NOMO-1 (cell line): ENCODE data around the gene TLN1.

ENCODE experiments used
- DNase-seq, 2 experiments: peaks; one replicate each; lab custom pipeline; 2025; ENCODE audit not compliant: unreplicated experiment in 2 of 2; lab: John Stamatoyannopoulos, UW

The TLN1 gene

DNA sequence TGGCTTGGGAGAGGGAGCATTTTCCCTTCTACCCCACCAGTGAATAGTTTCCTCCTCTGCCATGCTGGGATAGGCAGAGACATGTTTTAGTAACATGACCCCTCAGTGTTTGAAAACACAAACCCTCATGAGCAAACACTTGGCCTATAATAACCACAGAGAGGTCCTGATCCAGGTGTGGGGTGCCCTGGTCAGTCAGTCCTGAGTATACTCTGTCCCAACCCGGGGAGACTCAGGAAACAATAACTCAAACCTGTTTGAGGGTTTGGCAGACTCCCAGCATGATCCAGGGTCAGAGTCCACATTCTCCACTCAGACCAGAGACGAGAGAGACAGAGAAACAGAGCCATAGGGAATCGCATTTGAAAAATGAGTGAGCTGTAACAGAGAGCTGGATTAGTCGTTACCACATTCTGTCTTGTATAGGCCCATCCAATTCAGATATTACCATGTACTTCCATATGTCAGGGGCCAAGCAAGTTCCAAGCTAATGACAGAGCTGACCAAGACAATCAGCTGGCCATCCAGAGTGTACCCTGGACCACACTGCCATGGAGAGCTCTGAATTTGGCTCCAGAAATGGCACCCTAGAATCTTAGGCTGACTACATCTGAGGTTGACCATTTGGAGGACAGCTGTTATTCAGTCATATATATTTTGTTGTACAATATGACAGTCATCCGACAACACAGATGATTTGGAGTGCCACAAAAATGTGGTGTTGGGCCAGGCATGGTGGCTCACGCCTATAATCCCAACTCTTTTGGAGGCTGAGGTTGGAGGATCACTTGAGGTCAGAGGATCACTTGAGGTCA is 62.5 kb downstream of the TLN1 start:
- DNase-seq = no peak

DNA sequence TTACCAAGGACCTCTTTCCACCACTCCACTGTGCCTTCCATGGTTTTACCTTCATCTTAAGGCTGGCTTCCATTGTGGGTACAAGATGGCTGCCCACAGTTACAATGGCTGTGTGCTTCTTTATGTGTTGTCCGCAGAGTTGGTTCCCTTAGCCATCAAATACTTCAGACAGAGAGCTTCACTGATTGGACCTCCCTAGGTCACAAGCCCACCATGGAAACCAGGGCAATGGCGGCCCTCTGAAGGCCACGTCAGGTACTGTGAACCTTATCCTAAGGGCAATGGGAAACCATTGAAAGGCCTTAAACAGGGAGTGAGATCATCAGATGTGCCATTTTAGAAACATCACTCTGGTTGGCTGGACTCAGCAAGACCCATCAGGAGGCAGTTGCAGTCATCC is 64.1 kb downstream of the TLN1 start:
- no peak for DNase-seq

- no peak for DNase-seq
These were observed 65.4 kb downstream of the TLN1 start for GRCh38 chr9:35666549-35666948.

DNA sequence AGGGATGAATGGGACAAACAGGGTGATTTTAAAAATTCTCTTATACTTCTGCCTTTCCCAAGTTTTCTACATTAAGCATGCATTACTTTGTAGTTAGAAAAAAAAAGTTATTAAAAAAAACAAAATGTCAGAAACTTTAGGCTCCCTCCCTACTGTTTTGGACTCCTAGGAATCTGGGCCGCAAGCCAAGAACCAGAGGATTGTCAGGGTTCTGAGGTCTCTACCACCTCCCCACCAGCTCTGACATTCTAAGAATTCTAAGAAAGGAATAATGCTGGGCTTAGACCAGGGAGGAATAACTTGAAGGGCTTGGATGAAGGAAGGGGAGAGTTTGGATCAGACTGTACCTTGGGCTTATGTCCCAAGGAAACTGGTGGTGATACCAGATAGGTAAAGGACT is 66.0 kb downstream of the TLN1 start:
- DNase-seq = no peak

GRCh38 chr9:35665471-35665818 is 66.5 kb downstream of the TLN1 start:
- DNase-seq = no peak

DNA sequence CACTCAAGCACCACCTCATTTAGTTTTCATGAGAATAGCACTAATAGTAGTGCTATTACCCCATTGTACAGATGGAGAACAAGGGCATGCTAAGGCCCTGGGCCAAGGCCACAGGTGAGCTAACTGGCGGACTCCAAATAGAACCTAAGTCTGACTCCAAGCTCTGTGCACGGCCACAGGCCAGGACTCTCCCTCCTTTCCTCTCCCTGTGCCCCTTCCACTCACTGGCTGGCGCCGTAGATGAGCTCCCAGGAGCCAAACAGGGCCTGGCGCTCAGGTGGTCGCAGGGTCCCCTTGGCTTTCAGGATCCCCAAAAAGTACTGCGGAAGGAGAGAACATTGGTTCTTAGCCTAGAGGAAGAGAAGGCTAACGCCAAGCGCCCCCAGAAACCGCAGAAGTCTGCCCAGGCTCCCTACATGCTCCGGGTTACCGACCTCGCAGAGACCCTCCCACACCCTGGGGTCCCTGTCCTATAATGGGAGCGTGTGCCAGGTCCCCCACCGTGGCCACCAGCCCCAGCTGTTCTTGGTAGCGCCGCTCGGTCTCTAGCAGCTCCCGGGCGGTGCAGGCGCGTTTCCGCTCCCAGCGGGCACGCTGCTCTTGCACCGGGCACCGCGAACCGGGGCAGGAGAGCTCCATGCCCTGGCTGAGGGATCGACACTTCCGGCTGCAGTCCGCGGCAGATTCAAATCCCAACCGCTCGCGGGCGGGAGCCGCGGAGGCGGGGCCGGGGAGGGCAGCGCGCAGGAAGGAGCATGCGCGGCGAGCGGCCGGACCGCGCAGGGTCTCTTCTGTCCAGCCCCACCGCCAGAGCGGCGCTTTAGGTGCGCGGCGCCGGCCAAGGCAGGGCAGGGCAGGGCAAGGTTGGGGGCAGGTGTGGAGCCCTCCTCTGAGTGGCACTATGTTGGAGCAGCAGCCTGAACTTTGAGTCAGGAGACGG is 67.2 kb downstream of the TLN1 start, which contains the start of gene ARHGEF39:
ARHGEF39 (minus strand) TSS at position 665 of the 940 bp plus-strand sequence; CDS start at position 639, 26 bp downstream.
- DNase-seq = peak; percentile 80 to 92

DNA sequence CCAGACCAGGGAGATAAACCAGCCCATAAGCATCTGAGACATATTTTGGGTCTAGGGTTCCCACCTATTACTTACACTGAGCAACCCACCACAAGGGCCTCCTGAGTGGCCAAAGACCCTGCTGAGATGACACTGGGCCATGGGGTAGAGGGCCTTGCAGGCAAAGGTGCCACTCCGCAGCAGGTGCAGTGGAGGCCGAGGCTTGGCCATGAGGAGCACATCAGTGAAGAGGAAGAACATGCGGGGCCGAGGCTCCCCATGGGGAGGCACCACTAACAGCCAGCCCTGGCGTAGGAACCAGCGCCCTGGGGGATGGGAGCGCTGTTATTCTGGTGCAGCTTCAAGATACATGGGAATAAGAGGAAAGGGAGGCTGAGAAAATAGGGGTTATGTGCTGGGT is 69.6 kb downstream of the TLN1 start:
- DNase-seq = no peak

DNA sequence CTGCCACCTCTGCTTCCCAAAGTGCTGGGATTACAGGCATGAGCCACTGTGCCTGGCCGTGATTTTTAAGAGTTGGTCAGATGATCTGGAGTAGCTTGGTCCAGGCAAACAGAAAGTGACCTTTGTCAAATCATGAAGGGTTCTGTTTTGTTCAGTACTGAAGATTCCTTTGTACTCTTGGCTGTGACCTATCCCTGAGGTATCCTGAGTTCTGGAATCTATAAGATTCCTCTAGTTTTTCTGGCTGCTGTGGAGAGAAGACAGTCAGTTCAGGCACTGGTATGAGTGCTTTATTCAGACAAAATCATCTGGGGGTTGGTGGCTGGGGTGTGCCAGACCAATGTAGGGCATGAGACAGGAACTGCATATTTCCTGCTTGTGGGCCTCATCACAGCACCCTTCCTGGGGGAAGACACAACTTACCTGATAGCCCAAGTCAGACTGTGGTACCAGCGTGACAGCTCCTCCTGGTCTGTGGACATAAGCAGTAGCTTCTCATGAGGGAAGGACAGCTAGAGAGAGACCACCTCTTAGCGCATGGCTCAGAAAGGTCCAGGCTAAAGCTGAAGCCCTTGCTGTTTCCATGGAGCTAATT is 70.1 kb downstream of the TLN1 start:
- no peak for DNase-seq

- no peak for DNase-seq
These were observed 71.0 kb downstream of the TLN1 start for GRCh38 chr9:35660966-35661415.

- DNase-seq = no peak
These were observed 72.7 kb downstream of the TLN1 start for GRCh38 chr9:35659340-35659739.

DNA sequence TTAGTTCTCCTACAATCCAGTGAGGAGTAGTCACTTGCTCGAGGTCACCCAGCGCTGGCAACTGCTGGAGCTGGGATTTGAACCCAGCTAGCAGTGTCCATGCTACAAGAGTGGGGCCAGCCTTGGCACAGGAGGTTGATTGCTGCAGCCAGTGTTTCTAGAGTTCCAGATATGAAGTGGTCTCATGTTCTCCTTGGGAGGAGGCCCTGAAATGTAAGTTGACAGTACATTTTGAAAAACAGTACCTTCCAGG is 73.1 kb downstream of the TLN1 start:
- DNase-seq = peak in 1 of 2 experiments; percentile 61

DNA sequence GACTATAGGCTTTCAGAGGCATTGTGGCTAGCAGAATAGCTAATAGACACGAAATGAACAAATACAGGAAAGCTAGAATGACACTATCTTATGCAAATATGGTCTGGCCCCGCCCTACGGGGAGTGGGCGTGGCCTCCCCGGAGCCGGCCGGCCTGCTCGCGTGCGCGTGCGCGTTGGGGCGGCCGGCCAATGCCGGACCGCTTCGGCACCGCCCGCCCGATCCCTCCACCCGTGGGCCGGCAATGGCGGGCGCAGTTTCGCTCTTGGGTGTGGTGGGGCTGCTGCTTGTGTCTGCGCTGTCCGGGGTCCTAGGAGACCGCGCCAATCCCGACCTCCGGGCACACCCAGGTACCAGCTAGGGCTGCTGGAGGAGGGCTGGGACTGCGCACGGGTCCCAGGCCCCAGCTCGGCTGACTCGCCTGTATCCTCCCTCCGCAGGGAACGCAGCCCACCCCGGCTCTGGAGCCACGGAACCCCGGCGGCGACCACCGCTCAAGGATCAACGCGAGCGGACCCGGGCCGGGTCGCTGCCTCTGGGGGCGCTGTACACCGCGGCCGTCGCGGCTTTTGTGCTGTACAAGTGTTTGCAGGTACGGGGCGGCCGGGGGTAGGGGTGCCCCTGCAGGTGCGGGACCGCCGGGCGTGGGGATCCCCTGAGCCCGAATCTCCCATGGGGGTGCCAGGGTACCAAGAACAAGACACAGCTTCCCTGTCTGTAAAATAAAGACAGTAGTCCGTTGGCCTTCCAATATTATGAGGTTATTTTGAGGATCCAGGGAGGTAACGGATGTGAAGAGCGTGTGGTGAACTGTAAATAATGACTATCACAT is 73.6 kb downstream of the TLN1 start, which contains the start of gene CCDC107:
CCDC107 (plus strand) TSS at position 156 of the 831 bp plus-strand sequence; CDS start at position 244, 88 bp downstream.
- peak; percentile 89 to 90 for DNase-seq

GRCh38 chr9:35657546-35658136 is 74.4 kb downstream of the TLN1 start, which contains the start of gene RMRP:
Gene RMRP, minus strand, starts transcription at chr9:35658019.
- peak; percentile 99 to 100 for DNase-seq

GRCh38 chr9:35656831-35657545 is 75.0 kb downstream of the TLN1 start:
- peak in 1 of 2 experiments; percentile 56 for DNase-seq

- DNase-seq = no peak
These were observed 75.6 kb downstream of the TLN1 start for GRCh38 chr9:35656348-35656747.

DNA sequence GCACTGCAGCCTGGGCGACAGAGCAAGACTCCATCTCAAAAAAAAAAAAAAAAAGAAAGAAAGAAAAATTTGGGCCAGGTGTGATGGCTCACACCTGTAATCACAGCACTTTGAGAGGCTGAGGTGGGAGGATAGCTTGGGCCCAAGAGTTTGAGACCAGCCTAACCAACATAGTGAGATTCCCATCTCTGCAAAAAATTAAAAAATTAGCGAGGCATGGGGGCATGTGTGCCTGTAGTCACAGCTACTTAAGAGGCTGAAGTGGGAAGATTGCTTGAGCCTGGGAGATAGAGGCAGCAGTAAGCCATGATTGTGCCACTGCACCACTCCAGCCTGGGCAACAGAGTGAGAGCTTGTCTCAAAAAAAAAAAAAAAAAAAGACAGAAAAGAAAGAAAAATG is 78.4 kb downstream of the TLN1 start:
- DNase-seq = no peak

DNA sequence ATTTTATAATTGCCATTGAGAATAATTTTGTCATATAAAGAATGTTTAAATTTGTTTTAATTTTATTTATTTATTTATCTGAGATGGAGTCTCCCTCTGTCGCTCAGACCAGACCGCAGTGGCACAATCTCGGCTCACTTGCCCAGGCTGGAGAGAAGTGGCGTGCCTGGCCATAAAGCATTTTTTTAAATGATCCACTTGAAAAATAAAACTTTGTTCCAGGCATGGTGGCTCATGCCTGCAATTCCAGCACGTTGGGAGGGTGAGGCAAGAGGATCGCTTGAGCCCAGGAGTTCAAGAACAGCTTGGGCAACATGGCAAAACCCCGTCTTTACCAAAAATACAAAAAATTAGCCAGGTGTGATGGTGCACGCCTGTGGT is 79.2 kb downstream of the TLN1 start:
- DNase-seq = peak; percentile 46 to 82

GRCh38 chr9:35651956-35652828 is 79.8 kb downstream of the TLN1 start:
- DNase-seq = peak; percentile 58 to 95
